ENCODE measurements around the gene DHX35.

DNA sequence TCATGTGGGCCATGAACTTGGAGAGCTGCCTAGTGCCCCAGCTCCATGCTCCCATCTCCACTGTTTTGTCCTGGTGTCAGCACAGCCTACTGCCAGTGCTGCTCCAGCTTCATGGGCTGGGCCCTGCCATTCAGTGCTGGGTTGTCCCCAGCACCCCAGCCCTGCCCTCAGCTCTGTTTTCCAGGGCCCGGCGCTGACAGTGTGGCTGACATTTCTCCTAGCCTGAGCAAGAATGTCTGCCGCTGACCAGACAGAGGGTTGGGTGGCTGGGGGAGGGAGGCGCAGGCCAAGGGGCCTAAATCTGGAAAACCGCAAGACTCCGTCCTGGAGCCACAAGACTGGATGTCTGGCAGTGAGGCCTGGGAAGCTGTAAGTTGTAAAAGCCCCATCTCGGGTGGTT, 78.9 kb downstream of the DHX35 start:
- TF ChIP-seq SUZ12 (IDR thresholded peaks at IDR 0.05) = no peak
- no peak for TF ChIP-seq SP1 (IDR thresholded peaks at IDR 0.05)
- no peak for TF ChIP-seq FOXK2 (IDR thresholded peaks at IDR 0.05)
- no peak for TF ChIP-seq NFRKB (IDR thresholded peaks at IDR 0.05)
- no peak for TF ChIP-seq HDGF (IDR thresholded peaks at IDR 0.05; ENCODE audit: borderline replicate concordance)
- TF ChIP-seq ELF4 (IDR thresholded peaks at IDR 0.05) = no peak
- TF ChIP-seq LEF1 (IDR thresholded peaks at IDR 0.05; ENCODE audit: borderline replicate concordance) = no peak
- TF ChIP-seq BHLHE40 (IDR thresholded peaks at IDR 0.05; ENCODE audit: borderline replicate concordance) = no peak
- TF ChIP-seq FOXA1 (IDR thresholded peaks at IDR 0.05) = no peak
- no peak for TF ChIP-seq ARNT (IDR thresholded peaks at IDR 0.05)
- TF ChIP-seq, protein P1, sequence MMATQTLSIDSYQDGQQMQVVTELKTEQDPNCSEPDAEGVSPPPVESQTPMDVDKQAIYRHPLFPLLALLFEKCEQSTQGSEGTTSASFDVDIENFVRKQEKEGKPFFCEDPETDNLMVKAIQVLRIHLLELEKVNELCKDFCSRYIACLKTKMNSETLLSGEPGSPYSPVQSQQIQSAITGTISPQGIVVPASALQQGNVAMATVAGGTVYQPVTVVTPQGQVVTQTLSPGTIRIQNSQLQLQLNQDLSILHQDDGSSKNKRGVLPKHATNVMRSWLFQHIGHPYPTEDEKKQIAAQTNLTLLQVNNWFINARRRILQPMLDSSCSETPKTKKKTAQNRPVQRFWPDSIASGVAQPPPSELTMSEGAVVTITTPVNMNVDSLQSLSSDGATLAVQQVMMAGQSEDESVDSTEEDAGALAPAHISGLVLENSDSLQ (IDR thresholded peaks at IDR 0.05) = no peak
- no peak for TF ChIP-seq TARDBP (IDR thresholded peaks at IDR 0.05)
- TF ChIP-seq CTBP1 (IDR thresholded peaks at IDR 0.05; ENCODE audit: borderline replicate concordance) = no peak
